Gastrocnemius medialis (tissue), 4 donors: ENCODE measurements around the gene SKI. TPM values are rescaled to one million over a fixed set of nuclear protein-coding genes. Genes with fewer than 3 reads are reported as not detected.

ENCODE experiments used
- ATAC-seq, 2 donors: fragments of 150-250 bp; one replicate each; pipeline ENCODE4 v1.9.1; 2016
- DNase-seq, 2 donors: peaks; one replicate each; pipeline ENCODE4 v3.0.0-alpha.2; 2019
- H3K27ac ChIP-seq, 4 donors: fragments of 200-600 bp; sonication (generic); 1 replicate in 1 of 4; 2 replicates in 3 of 4; pipeline ENCODE4 v1.5.1; 2016 to 2018; ENCODE audit warnings: mild to moderate bottlenecking in 2 of 4, moderate library complexity in 1 of 4
- H3K27me3 ChIP-seq, 3 donors: fragments of 200-600 bp; sonication (generic) in 2 of 3; 1 replicate in 1 of 3; 2 replicates in 2 of 3; pipeline versions ENCODE4 v1.5.1 to v1.6.0; 2016 to 2019; ENCODE audit warnings: mild to moderate bottlenecking in 1 of 3, moderate library complexity in 1 of 3
- H3K36me3 ChIP-seq, 2 donors: fragments of 200-600 bp; sonication (generic) in 1 of 2; one replicate each; pipeline ENCODE4 v1.5.1; 2017 to 2018
- H3K4me1 ChIP-seq, 2 donors: fragments of 200-600 bp; sonication (generic) in 1 of 2; one replicate each; pipeline ENCODE4 v1.5.1; 2016 to 2017; ENCODE audit warnings: mild to moderate bottlenecking in 2 of 2
- H3K4me3 ChIP-seq, 4 donors: fragments of 200-600 bp; sonication (generic) in 3 of 4; 1 replicate in 1 of 4; 2 replicates in 3 of 4; pipeline ENCODE4 v1.5.1; 2016 to 2019; ENCODE audit warnings: mild to moderate bottlenecking in 2 of 4
- H3K9me3 ChIP-seq, 3 donors: fragments of 200-600 bp; sonication (generic) in 2 of 3; 1 replicate in 1 of 3; 2 replicates in 2 of 3; pipeline ENCODE4 v1.5.1; 2016 to 2019
- CTCF ChIP-seq, 5 experiments: fragments of 450-650 bp in 3 of 5; fragments of 200-600 bp in 2 of 5; sonication (generic) in 2 of 5; IDR thresholded peaks in 4 of 5; conservative IDR thresholded peaks in 1 of 5; 1 replicate in 4 of 5; 2 replicates in 1 of 5; pipeline ENCODE4 v1.5.1; 2016 to 2019; ENCODE audit warnings: antibody characterized with exemption in 5 of 5, mild to moderate bottlenecking in 3 of 5, moderate library complexity in 3 of 5
- POLR2A ChIP-seq, 2 donors: fragments of 450-650 bp; IDR thresholded peaks; one replicate each; pipeline ENCODE4 v1.6.1; 2017; ENCODE audit warnings: antibody characterized with exemption in 2 of 2, mild to moderate bottlenecking in 2 of 2, moderate library complexity in 2 of 2
- in situ Hi-C, 4 donors: fragments of 200-750 bp; cut with MboI; loops; one replicate each; pipeline versions ENCODE4 v1.15.0 to v1.8.0; 2017; ENCODE audit warnings: low sequenced_read_pairs in 4 of 4
- intact Hi-C: fragments of 100-400 bp; cut with DNase I; formaldehyde crosslinking; loops from one replicate; pipeline ENCODE4 v1.15.1; 2023; ENCODE audit warnings: low total_unique reads
- total RNA-seq, 4 donors: library from RNA; depleted of rRNA; stranded (reverse); fragments of >200 nt; gene quantifications; one replicate each; pipeline versions ENCODE4 v1.1.0 to v1.2.3, GENCODE V29; 2016

The SKI gene
- total RNA-seq, 4 donors from 2014 or later, result 7.8 to 32.2 (median 22.4) TPM

DNA sequence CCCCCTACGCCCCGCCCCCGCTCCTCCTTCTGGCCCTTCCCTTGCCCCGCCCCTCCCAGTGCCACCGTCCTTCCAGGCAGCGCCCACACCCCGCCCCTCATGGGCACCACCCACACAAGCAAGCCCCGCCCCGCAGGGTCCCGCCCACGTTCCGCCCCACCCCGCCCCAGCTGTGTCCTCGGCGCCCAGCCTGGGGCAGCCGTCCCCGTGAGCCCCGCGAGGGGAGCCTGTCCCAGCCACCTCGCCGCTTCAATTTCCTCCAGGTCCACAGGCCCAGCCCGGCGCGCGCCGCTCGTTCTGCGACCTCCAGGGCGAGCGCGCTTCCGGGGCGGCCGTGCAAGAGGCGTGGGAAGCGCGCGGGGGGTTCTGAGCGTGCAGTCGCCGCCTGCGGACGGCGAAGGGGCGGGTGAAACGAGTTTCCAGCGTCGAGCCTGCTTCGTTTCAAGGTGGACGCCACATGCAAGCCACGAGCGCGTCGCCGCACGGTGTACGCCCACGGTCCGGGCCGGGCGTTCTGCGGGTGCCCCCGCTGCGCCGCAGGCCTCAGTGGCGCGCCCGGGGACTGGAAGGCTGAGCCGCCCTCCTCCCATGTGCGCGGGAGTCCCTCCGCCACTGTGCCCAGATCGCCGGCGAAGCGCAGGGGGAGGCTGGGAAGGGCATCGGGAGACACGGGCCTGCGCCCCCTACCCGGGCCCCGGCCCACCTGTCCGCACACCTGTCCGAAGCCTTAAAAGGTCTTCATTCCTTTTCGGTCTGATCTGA is 22.7 kb upstream of the SKI start:
- Histone ChIP-seq H3K36me3 (no peaks in the 10 kb centered on the region), H3K27ac (peak overlapping the region; percentile 73 to 88 (median 81)), H3K4me1 (peaks cover 12 to 30% of the 10 kb centered on the region in 2 donors), H3K27me3 (no peaks in the 10 kb centered on the region), H3K4me3 (peak overlapping the region; percentile 51 to 76 (median 66)), H3K9me3 (no peaks in the 10 kb centered on the region)
- DNase-seq, result peak; percentile 96 to 98
- TF ChIP-seq POLR2A (IDR thresholded peaks at IDR 0.05) (peak; percentile 37 to 44), CTCF (IDR thresholded peaks at IDR 0.05 in 4 of 5, conservative IDR thresholded peaks at IDR 0.05 in 1 of 5) (peak in 3 of 5 experiments; percentile 17 to 35 (median 34))
- in situ Hi-C loops (loop anchor here in 2 of 4 donors (25.0 kb wide), 2 partner anchors 107 to 332 kb away; partner anchors contain the start of genes HES5 (in 1 of the 2) and PANK4 (in 1 of the 2)), intact Hi-C loops (loop anchor here (1.0 kb wide), 1 partner anchor 22 kb away; no protein-coding TSS in a partner anchor)
- ATAC-seq, result peak; percentile 77 to 83

DNA sequence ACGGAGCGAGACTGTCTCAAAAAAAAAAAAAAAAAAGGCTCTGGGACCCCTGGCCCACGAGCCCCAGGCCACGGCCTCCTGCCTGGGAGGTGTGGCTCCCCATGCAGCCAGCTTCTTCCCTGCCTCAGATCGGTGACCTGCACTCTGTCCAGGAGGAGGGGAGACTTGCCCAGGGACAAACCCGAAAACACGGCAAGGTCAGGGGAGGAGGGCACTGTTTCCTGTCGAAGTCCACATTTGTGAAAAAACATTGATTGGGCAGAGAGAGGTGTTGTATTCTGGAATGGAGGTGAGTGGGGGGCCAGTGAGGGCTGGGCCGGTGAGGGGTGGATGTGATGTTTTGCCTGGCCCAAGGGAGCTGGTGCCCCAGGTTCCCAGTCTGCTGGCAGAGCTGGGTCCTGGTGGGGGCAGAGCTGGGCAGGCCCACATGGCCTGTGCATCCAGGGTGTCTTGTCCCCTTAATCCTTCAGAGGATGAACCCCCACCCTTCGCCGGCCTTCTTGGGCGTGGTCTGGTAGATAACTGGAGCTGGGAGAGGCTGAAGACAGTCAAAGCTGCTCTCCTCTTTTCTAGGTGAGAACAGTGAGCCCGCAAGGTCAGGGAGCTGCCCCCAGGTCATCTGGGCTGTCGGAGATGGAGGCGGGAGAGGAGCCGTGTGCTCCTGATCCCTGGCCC is 21.2 kb upstream of the SKI start:
- in situ Hi-C loops (loop anchor here in 2 of 4 donors (25.0 kb wide), 2 partner anchors 105 to 330 kb away; partner anchors contain the start of genes HES5 (in 1 of the 2) and PANK4 (in 1 of the 2)), intact Hi-C loops (no loop called here)
- peaks cover 12 to 31% of the 10 kb centered on the region in 2 donors for H3K4me1 ChIP-seq
- H3K4me3 ChIP-seq, result no peak overlapping the region
- no peaks in the 10 kb centered on the region for H3K36me3 ChIP-seq
- TF ChIP-seq POLR2A (IDR thresholded peaks at IDR 0.05) (no peak), CTCF (IDR thresholded peaks at IDR 0.05 in 4 of 5, conservative IDR thresholded peaks at IDR 0.05 in 1 of 5) (no peak)
- H3K9me3 ChIP-seq, result no peaks in the 10 kb centered on the region
- DNase-seq (no peak), ATAC-seq (no peak)
- no peaks in the 10 kb centered on the region for H3K27me3 ChIP-seq
- peak overlapping the region; percentile 73 to 77 (median 74) for H3K27ac ChIP-seq

DNA sequence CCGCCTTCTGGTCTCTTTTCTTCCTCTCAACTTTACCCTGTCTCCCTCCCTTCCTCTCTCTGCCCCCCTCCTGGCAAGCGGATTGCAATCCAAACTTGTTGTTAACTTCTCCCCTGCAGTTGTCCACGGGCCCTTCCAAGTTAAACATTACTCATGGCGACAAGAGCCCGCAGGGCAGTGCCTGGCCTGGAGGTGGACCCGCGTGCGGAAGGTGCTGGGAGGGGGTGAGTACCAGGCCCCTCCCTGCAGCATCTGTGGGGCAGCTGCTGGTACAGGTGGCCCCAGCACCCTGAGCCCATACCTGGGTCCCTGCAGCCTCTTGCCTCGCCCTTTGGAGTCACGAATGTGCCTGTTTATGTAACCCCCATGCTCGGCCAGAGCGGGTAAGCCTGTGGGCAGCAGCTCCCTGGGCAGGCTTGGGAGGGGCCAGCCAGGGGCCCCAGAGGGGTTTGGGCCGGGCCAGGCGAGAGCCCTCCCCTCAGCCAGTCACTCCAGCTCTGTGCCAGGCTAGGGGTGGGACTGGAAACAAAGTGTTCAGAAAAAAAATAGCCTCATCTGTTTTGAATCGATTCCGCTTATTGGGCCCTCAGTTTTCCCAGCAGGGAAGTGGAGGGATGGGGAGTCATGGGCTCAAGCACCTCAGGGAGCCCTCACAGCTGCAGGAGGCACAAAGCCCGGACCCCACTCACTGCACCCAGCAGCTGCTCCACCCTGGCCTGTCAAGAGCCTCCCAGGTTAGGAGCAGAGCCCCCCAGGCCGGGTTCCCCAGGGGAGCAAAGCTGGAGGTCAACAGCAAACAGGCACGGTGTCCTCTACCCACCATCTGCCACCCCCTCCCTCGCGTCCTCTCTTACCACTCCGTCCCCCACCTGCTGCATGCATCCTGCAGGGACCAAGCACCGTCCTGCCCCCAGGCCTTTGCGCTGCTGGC is 19.5 kb upstream of the SKI start:
- H3K27me3 ChIP-seq, result no peaks in the 10 kb centered on the region
- no peak for TF ChIP-seq POLR2A (IDR thresholded peaks at IDR 0.05)
- no peak for TF ChIP-seq CTCF (IDR thresholded peaks at IDR 0.05 in 4 of 5, conservative IDR thresholded peaks at IDR 0.05 in 1 of 5)
- in situ Hi-C loops (loop anchor here in 2 of 4 donors (25.0 kb wide), 2 partner anchors 104 to 329 kb away; partner anchors contain the start of genes HES5 (in 1 of the 2) and PANK4 (in 1 of the 2)), intact Hi-C loops (no loop called here)
- no peak overlapping the region for H3K4me3 ChIP-seq
- H3K36me3 ChIP-seq, result no peaks in the 10 kb centered on the region
- peaks cover 18 to 48% of the 10 kb centered on the region in 2 donors for H3K4me1 ChIP-seq
- DNase-seq, result no peak
- peak overlapping the region; percentile 73 to 74 (median 74) for H3K27ac ChIP-seq
- H3K9me3 ChIP-seq, result no peaks in the 10 kb centered on the region
- no peak for ATAC-seq
